Naive thymus-derived CD4-positive, alpha-beta T cell (primary cell): ENCODE results near the gene SGSH. TPM values are rescaled to one million over a fixed set of nuclear protein-coding genes. Genes with fewer than 3 reads are reported as not detected.

ENCODE experiments used
- ATAC-seq: fragments of 150-1000 bp; cut with Tn5 transposase; 2 replicates; pipeline ENCODE4 v1.10.0; 2021; ENCODE audit warnings: mild to moderate bottlenecking, moderate library complexity
- CTCF ChIA-PET: fragments of 350-600 bp; sonication (Branson Sonifier 250); formaldehyde crosslinking; loops from one replicate; lab custom pipeline; 2021; ENCODE audit warnings: antibody characterized with exemption; lab: Charles Lee
- POLR2A ChIA-PET: fragments of 350-600 bp; sonication (Branson Sonifier 250); formaldehyde crosslinking; loops from one replicate; lab custom pipeline; 2021; ENCODE audit warnings: antibody characterized with exemption, inconsistent platforms; lab: Charles Lee
- DNase-seq, 9 donors: peaks; one replicate each; pipeline versions ENCODE4 v3.0.0 to v3.0.0-alpha.2; 2020 to 2022; ENCODE audit warnings: mixed read lengths in 1 of 9
- H3K27ac ChIP-seq: one replicate; pipeline ENCODE4 v1.7.0; 2013; ENCODE audit warnings: mild to moderate bottlenecking, low read depth, low read length, moderate library complexity
- H3K27me3 ChIP-seq, 2 donors: one replicate each; pipeline ENCODE4 v1.7.0; 2013; ENCODE audit warnings: low read length in 2 of 2, mild to moderate bottlenecking in 2 of 2, moderate library complexity in 2 of 2; ENCODE audit not compliant: control insufficient read depth in 2 of 2, insufficient read depth in 2 of 2
- H3K36me3 ChIP-seq, 3 experiments: 1 replicate in 2 of 3; 2 replicates in 1 of 3; pipeline ENCODE4 v1.7.0; 2013; ENCODE audit warnings: low read length in 3 of 3, mild to moderate bottlenecking in 3 of 3, moderate library complexity in 1 of 3; ENCODE audit not compliant: insufficient read depth in 3 of 3, control insufficient read depth in 2 of 3
- H3K4me1 ChIP-seq, 2 donors: one replicate each; pipeline ENCODE4 v1.7.0; 2013; ENCODE audit warnings: low read length in 2 of 2, mild to moderate bottlenecking in 2 of 2, moderate library complexity in 1 of 2; ENCODE audit not compliant: control insufficient read depth in 2 of 2, insufficient read depth in 2 of 2
- H3K4me3 ChIP-seq: 2 replicates; pipeline ENCODE4 v1.7.0; 2013; ENCODE audit warnings: mild to moderate bottlenecking, low read length
- H3K9me3 ChIP-seq, 3 experiments: 1 replicate in 2 of 3; 2 replicates in 1 of 3; pipeline ENCODE4 v1.7.0; 2013; ENCODE audit warnings: low read length in 3 of 3; ENCODE audit not compliant: control insufficient read depth in 2 of 3
- H3K27ac Mint-ChIP-seq, 9 donors: one replicate each; pipeline ENCODE4 v1.8.0; 2020 to 2022; ENCODE audit warnings: mixed read lengths in 9 of 9, mild to moderate bottlenecking in 8 of 9, moderate library complexity in 5 of 9, inconsistent platforms in 2 of 9
- H3K27me3 Mint-ChIP-seq, 5 donors: one replicate each; pipeline ENCODE4 v1.8.0; 2021 to 2022; ENCODE audit warnings: mixed read lengths in 5 of 5, mild to moderate bottlenecking in 1 of 5
- H3K36me3 Mint-ChIP-seq, 5 donors: one replicate each; pipeline ENCODE4 v1.8.0; 2020 to 2022; ENCODE audit warnings: mixed read lengths in 5 of 5, mild to moderate bottlenecking in 3 of 5, inconsistent platforms in 1 of 5
- H3K4me1 Mint-ChIP-seq, 7 donors: one replicate each; pipeline ENCODE4 v1.8.0; 2020 to 2022; ENCODE audit warnings: mixed read lengths in 7 of 7, mild to moderate bottlenecking in 3 of 7, inconsistent platforms in 1 of 7
- H3K4me3 Mint-ChIP-seq, 10 donors: one replicate each; pipeline ENCODE4 v1.8.0; 2020 to 2022; ENCODE audit warnings: mild to moderate bottlenecking in 10 of 10, mixed read lengths in 10 of 10, moderate library complexity in 6 of 10, inconsistent platforms in 2 of 10
- H3K9me3 Mint-ChIP-seq, 11 donors: one replicate each; pipeline ENCODE4 v1.8.0; 2020 to 2022; ENCODE audit warnings: mixed read lengths in 11 of 11, mild to moderate bottlenecking in 4 of 11, inconsistent platforms in 1 of 11, moderate library complexity in 1 of 11
- intact Hi-C, 2 donors: fragments of 100-400 bp; cut with micrococcal nuclease; formaldehyde crosslinking; loops; one replicate each; pipeline ENCODE4 v1.15.1; 2023
- polyA plus RNA-seq, 2 donors: library from polyadenylated mRNA; unstranded; fragments of 300-500 nt; fragmentation: Illumina TruSeq; gene quantifications; one replicate each; pipeline ENCODE4 v1.2.3, GENCODE V29; 2021
- total RNA-seq, 6 experiments: library from RNA in 5 of 6; stranded (reverse) in 5 of 6; gene quantifications; 1 replicate in 5 of 6; 2 replicates in 1 of 6; pipeline ENCODE4 v1.2.3 and lab custom pipeline; 2021 to 2026

Gene SGSH
- total and polyA plus RNA-seq, 7 experiments from 2014 or later, result 31.1 to 181 (median 116) TPM

GRCh38 chr17:80198144-80198661 lies 21.9 kb downstream of the SGSH start:
- Histone ChIP-seq H3K4me3 (no peak overlapping the region), H3K27ac (no peak overlapping the region), H3K36me3 (no peaks in the 10 kb centered on the region), H3K4me1 (no peaks in the 10 kb centered on the region), H3K9me3 (no peaks in the 10 kb centered on the region), H3K27me3 (no peaks in the 10 kb centered on the region)
- Mint-ChIP-seq H3K27me3 (peaks cover 0 to 4% (median 0%) of the 10 kb centered on the region in 5 donors), H3K27ac (no peak overlapping the region), H3K36me3 (no peaks in the 10 kb centered on the region), H3K4me3 (no peak overlapping the region), H3K9me3 (no peaks in the 10 kb centered on the region), H3K4me1 (peaks cover 0 to 5% (median 0%) of the 10 kb centered on the region in 7 donors)
- no peak for ATAC-seq
- POLR2A ChIA-PET, result no interaction called here
- intact Hi-C loops, result no loop called here
- DNase-seq, result no peak
- CTCF ChIA-PET, result interaction anchor here (1.0 kb wide), 1 partner anchor 10 kb away, joined by 3 read pairs; no protein-coding TSS in a partner anchor

DNA sequence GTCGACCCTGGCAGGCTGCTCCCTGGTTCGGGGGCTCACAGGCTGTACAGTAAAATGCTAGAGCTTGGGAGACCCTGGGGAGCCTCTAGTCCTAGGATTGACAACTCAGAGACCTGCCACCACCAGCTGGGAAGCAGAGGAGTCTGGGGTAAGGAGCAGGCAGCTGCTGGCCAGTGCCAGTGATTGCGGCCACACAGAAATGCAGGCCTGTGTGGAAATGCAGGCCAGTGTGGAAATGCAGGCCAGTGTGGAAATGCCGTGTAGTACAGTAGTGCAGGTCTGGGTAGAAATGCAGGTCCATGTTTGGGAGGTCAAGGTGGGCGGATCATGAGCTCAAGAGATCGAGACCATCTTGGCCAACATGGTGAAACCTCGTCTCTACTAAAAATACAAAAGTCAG lies 23.5 kb downstream of the SGSH start:
- DNase-seq, result no peak
- no peaks in the 10 kb centered on the region for H3K27me3 ChIP-seq
- Mint-ChIP-seq H3K36me3 (no peaks in the 10 kb centered on the region), H3K9me3 (no peaks in the 10 kb centered on the region), H3K4me1 (peaks cover 0 to 5% (median 0%) of the 10 kb centered on the region in 7 donors), H3K27ac (no peak overlapping the region), H3K27me3 (peaks cover 0 to 10% (median 6%) of the 10 kb centered on the region in 5 donors), H3K4me3 (no peak overlapping the region)
- POLR2A ChIA-PET, result interaction anchor here (1.5 kb wide), 1 partner anchor 67 kb away, joined by 6 read pairs; no protein-coding TSS in a partner anchor
- H3K4me3 ChIP-seq, result no peak overlapping the region
- no peaks in the 10 kb centered on the region for H3K4me1 ChIP-seq
- CTCF ChIA-PET, result interaction anchor here (0.9 to 2.3 kb wide), 7 partner anchors 21 to 166 kb away, joined by 3 to 5 read pairs (median 3); no protein-coding TSS in a partner anchor
- no peak overlapping the region for H3K27ac ChIP-seq
- no peak for ATAC-seq
- no peaks in the 10 kb centered on the region for H3K36me3 ChIP-seq
- intact Hi-C loops, result loop anchor here (1.0 to 2.0 kb wide), 5 partner anchors 23 to 784 kb away; no protein-coding TSS in a partner anchor
- H3K9me3 ChIP-seq, result no peaks in the 10 kb centered on the region

GRCh38 chr17:80195671-80196529 lies 24.2 kb downstream of the SGSH start:
- ATAC-seq (peak; percentile 80), DNase-seq (peak; percentile 33 to 64 (median 54))
- intact Hi-C loops, result loop anchor here (1.0 to 2.0 kb wide), 5 partner anchors 23 to 785 kb away; no protein-coding TSS in a partner anchor
- H3K36me3 ChIP-seq, result no peaks in the 10 kb centered on the region
- Mint-ChIP-seq H3K27me3 (peaks cover 0 to 12% (median 7%) of the 10 kb centered on the region in 5 donors), H3K4me3 (no peak overlapping the region), H3K9me3 (no peaks in the 10 kb centered on the region), H3K27ac (peak overlapping the region in 5 of 9 donors; percentile 12 to 81 (median 68)), H3K36me3 (no peaks in the 10 kb centered on the region), H3K4me1 (peaks cover 0 to 5% (median 0%) of the 10 kb centered on the region in 7 donors)
- POLR2A ChIA-PET, result interaction anchor here (1.0 to 1.5 kb wide), 2 partner anchors 24 to 68 kb away, joined by 5 to 6 read pairs; partner anchors contain the start of genes SGSH and SLC26A11
- CTCF ChIA-PET, result interaction anchor here (0.6 to 2.3 kb wide), 14 partner anchors 16 to 167 kb away, joined by 3 to 15 read pairs (median 3); no protein-coding TSS in a partner anchor
- no peaks in the 10 kb centered on the region for H3K9me3 ChIP-seq
- no peaks in the 10 kb centered on the region for H3K27me3 ChIP-seq
- H3K4me1 ChIP-seq, result no peaks in the 10 kb centered on the region
- H3K4me3 ChIP-seq, result no peak overlapping the region
- H3K27ac ChIP-seq, result no peak overlapping the region

- Mint-ChIP-seq H3K36me3 (no peaks in the 10 kb centered on the region), H3K4me1 (peaks cover 0 to 5% (median 0%) of the 10 kb centered on the region in 7 donors), H3K27me3 (peaks cover 0 to 12% (median 7%) of the 10 kb centered on the region in 5 donors), H3K4me3 (no peak overlapping the region), H3K27ac (no peak overlapping the region), H3K9me3 (no peaks in the 10 kb centered on the region)
- H3K4me3 ChIP-seq, result no peak overlapping the region
- intact Hi-C loops, result no loop called here
- no peak for ATAC-seq
- CTCF ChIA-PET, result interaction anchor here (0.6 to 1.6 kb wide), 6 partner anchors 16 to 69 kb away, joined by 3 to 15 read pairs (median 4); no protein-coding TSS in a partner anchor
- POLR2A ChIA-PET, result interaction anchor here (1.5 kb wide), 1 partner anchor 69 kb away, joined by 6 read pairs; no protein-coding TSS in a partner anchor
- no peaks in the 10 kb centered on the region for H3K36me3 ChIP-seq
- DNase-seq, result no peak
- H3K4me1 ChIP-seq, result no peaks in the 10 kb centered on the region
- H3K27ac ChIP-seq, result no peak overlapping the region
- no peaks in the 10 kb centered on the region for H3K27me3 ChIP-seq
- no peaks in the 10 kb centered on the region for H3K9me3 ChIP-seq
These were observed 25.0 kb downstream of the SGSH start for GRCh38 chr17:80195141-80195540.

- Histone ChIP-seq H3K4me1 (no peaks in the 10 kb centered on the region), H3K27me3 (no peaks in the 10 kb centered on the region), H3K27ac (no peak overlapping the region), H3K36me3 (no peaks in the 10 kb centered on the region), H3K4me3 (no peak overlapping the region), H3K9me3 (no peaks in the 10 kb centered on the region)
- peaks cover 0 to 5% (median 0%) of the 10 kb centered on the region in 7 donors for H3K4me1 Mint-ChIP-seq
- peak overlapping the region in 1 of 9 donors; percentile 26 for H3K27ac Mint-ChIP-seq
- peaks cover 0 to 12% (median 7%) of the 10 kb centered on the region in 5 donors for H3K27me3 Mint-ChIP-seq
- POLR2A ChIA-PET, result no interaction called here
- no peak for ATAC-seq
- no peak overlapping the region for H3K4me3 Mint-ChIP-seq
- H3K36me3 Mint-ChIP-seq, result no peaks in the 10 kb centered on the region
- DNase-seq, result no peak
- H3K9me3 Mint-ChIP-seq, result no peaks in the 10 kb centered on the region
- CTCF ChIA-PET, result interaction anchor here (0.5 kb wide), 1 partner anchor 115 kb away, joined by 3 read pairs; no protein-coding TSS in a partner anchor
- intact Hi-C loops, result no loop called here
These were observed 28.1 kb downstream of the SGSH start for GRCh38 chr17:80191865-80192661.

DNA sequence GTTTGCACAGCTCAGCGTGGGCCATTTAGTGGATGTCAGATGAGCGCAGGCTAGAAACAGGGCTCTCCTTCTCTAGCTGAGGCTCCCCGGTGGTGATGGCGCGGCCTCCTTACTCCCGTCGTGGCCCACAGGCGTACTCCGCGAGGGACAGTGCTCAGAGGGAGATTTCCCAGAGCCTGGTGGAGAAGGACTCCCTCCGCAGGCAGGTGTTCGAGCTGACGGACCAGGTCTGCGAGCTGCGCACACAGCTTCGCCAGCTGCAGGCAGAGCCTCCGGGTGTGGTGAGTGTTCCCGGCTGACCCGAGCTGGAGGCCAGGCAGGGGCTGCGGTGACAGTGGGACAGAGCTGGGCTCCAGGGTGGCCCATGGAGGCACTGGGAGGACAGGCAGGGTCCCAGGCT lies 28.9 kb downstream of the SGSH start:
- POLR2A ChIA-PET, result no interaction called here
- H3K4me3 Mint-ChIP-seq, result no peak overlapping the region
- H3K27me3 Mint-ChIP-seq, result peaks cover 0 to 12% (median 7%) of the 10 kb centered on the region in 5 donors
- H3K9me3 Mint-ChIP-seq, result no peaks in the 10 kb centered on the region
- DNase-seq (no peak), ATAC-seq (no peak)
- H3K4me1 ChIP-seq, result no peaks in the 10 kb centered on the region
- intact Hi-C loops, result no loop called here
- no peak overlapping the region for H3K4me3 ChIP-seq
- H3K36me3 Mint-ChIP-seq, result no peaks in the 10 kb centered on the region
- CTCF ChIA-PET, result no interaction called here
- H3K27ac Mint-ChIP-seq, result peak overlapping the region in 1 of 9 donors; percentile 31
- H3K9me3 ChIP-seq, result no peaks in the 10 kb centered on the region
- no peak overlapping the region for H3K27ac ChIP-seq
- H3K36me3 ChIP-seq, result no peaks in the 10 kb centered on the region
- H3K4me1 Mint-ChIP-seq, result peaks cover 0 to 4% (median 0%) of the 10 kb centered on the region in 7 donors
- no peaks in the 10 kb centered on the region for H3K27me3 ChIP-seq
